Fibroblast of skin of abdomen (primary cell): ENCODE measurements around the gene DYRK1A.

Source experiments
- DNase-seq: peaks from one replicate; pipeline ENCODE4 v3.0.0-alpha.2; 2013

Gene DYRK1A

GRCh38 chr21:37385179-37385765 is 18.7 kb downstream of the DYRK1A start:
- no peak for DNase-seq

GRCh38 chr21:37386151-37386550 is 19.6 kb downstream of the DYRK1A start:
- no peak for DNase-seq

GRCh38 chr21:37389456-37389855 is 22.9 kb downstream of the DYRK1A start:
- no peak for DNase-seq

- DNase-seq, result no peak
Measured at GRCh38 chr21:37391666-37392065, 25.1 kb downstream of the DYRK1A start.

- DNase-seq, result no peak
Measured at GRCh38 chr21:37392441-37392840, 25.9 kb downstream of the DYRK1A start.

- no peak for DNase-seq
Measured at GRCh38 chr21:37393030-37393429, 26.5 kb downstream of the DYRK1A start.

GRCh38 chr21:37393786-37394185 is 27.2 kb downstream of the DYRK1A start:
- DNase-seq, result no peak

GRCh38 chr21:37395961-37396360 is 29.4 kb downstream of the DYRK1A start:
- no peak for DNase-seq

- DNase-seq, result no peak
Measured at GRCh38 chr21:37396855-37397254, 30.3 kb downstream of the DYRK1A start.

- no peak for DNase-seq
Measured at GRCh38 chr21:37398697-37399096, 32.1 kb downstream of the DYRK1A start.

GRCh38 chr21:37402251-37402867 is 35.8 kb downstream of the DYRK1A start:
- no peak for DNase-seq

- DNase-seq, result no peak
Measured at GRCh38 chr21:37405629-37406028, 39.1 kb downstream of the DYRK1A start.

- DNase-seq, result peak; percentile 50
Measured at GRCh38 chr21:37407719-37408420, 41.3 kb downstream of the DYRK1A start.

- DNase-seq, result no peak
Measured at GRCh38 chr21:37408464-37409193, 42.1 kb downstream of the DYRK1A start.

- no peak for DNase-seq
Measured at GRCh38 chr21:37410639-37411038, 44.1 kb downstream of the DYRK1A start.

- DNase-seq, result peak; percentile 82
Measured at GRCh38 chr21:37412603-37413360, 46.2 kb downstream of the DYRK1A start.

- DNase-seq, result no peak
Measured at GRCh38 chr21:37413553-37414291, 47.1 kb downstream of the DYRK1A start.

- DNase-seq, result no peak
Measured at GRCh38 chr21:37414292-37415253, 48.0 kb downstream of the DYRK1A start.

- DNase-seq, result no peak
Measured at GRCh38 chr21:37415939-37416338, 49.4 kb downstream of the DYRK1A start.

- DNase-seq, result no peak
Measured at GRCh38 chr21:37416914-37417313, 50.3 kb downstream of the DYRK1A start.
